OCI-LY3 (cell line): Measurements from ENCODE around the gene GRIA3.

ENCODE experiments used
- H2AFZ ChIP-seq: fragments of 200-600, 300-600 bp; shearing (Covaris generic); 2 replicates; pipeline ENCODE4 v1.6.0; 2014; ENCODE audit warnings: antibody characterized with exemption, low read depth, low read length
- H3K27ac ChIP-seq: fragments of 200-600, 300-600 bp; sonication (generic); 2 replicates; pipeline ENCODE4 v1.5.1; 2014; ENCODE audit warnings: mild to moderate bottlenecking, low read length, moderate library complexity, mixed read lengths
- H3K27me3 ChIP-seq: fragments of 200-600, 300-600 bp; sonication (generic); 2 replicates; pipeline ENCODE4 v1.6.1; 2014; ENCODE audit warnings: low read depth, low read length, mixed read lengths
- H3K36me3 ChIP-seq: fragments of 200-600, 300-600 bp; sonication (generic); replicated peaks from 2 replicates; pipeline ENCODE3; 2014; ENCODE audit warnings: low read depth, low read length, mixed read lengths
- H3K4me1 ChIP-seq: fragments of 300-600, 200-600 bp; sonication (generic); 2 replicates; pipeline ENCODE4 v1.6.1; 2014; ENCODE audit warnings: low read length, mixed read lengths
- H3K4me2 ChIP-seq: fragments of 200-600, 300-600 bp; sonication (generic); 2 replicates; pipeline ENCODE4 v1.6.1; 2014; ENCODE audit warnings: low read length, mixed read lengths
- H3K4me3 ChIP-seq: fragments of 300-600, 200-600 bp; sonication (generic); 2 replicates; pipeline ENCODE4 v1.5.1; 2014; ENCODE audit warnings: antibody characterized with exemption, mild to moderate bottlenecking, low read length, moderate library complexity
- H3K79me2 ChIP-seq: fragments of 300-600, 200-600 bp; shearing (Covaris generic); 2 replicates; pipeline ENCODE4 v1.6.1; 2014; ENCODE audit warnings: mild to moderate bottlenecking, low read length, mixed read lengths
- H3K9ac ChIP-seq: fragments of 300-600, 200-600 bp; shearing (Covaris generic); 2 replicates; pipeline ENCODE4 v1.6.0; 2014; ENCODE audit warnings: mild to moderate bottlenecking, low read length, moderate library complexity
- H3K9me3 ChIP-seq: fragments of 200-600, 300-600 bp; shearing (Covaris generic); 2 replicates; pipeline ENCODE4 v1.6.1; 2014; ENCODE audit warnings: low read length, mixed read lengths; ENCODE audit not compliant: insufficient read depth
- H4K20me1 ChIP-seq: fragments of 200-600, 300-600 bp; sonication (generic); 2 replicates; pipeline ENCODE4 v1.6.1; 2016; ENCODE audit warnings: low read length, mixed read lengths; ENCODE audit not compliant: insufficient read depth
- EZH2phosphoT487 ChIP-seq: fragments of 200-600 bp; shearing (Covaris generic); IDR thresholded peaks from 2 replicates; pipeline ENCODE4 v1.6.1; 2018; ENCODE audit warnings: antibody characterized with exemption, mixed run types, low read depth
- TF ChIP-seq, protein P1 (sequence below): fragments of 200-600, 300-600 bp; sonication (generic); IDR thresholded peaks from 2 replicates; pipeline ENCODE4 v1.5.1; 2014; ENCODE audit warnings: antibody characterized with exemption, low read length, low read depth

GRIA3 gene

DNA sequence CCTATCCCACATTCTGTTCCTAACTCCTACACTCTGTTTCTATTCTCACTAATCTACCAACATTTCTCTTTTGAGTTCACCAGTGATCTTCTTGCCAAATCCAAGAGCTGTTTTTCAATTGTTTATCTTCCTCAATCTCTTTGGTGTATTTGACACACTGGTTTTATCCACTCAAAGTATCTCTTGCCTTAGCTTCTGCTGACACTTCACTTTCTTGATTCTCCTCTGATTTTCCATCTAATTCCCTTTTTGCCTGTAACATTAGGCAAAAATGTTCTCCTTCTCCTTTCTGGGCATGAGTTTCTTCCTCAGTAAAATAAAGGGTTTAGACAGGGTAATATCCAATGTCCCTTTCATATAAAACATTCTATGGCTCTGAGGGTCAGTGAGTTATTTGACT, 26.2 kb downstream of the GRIA3 start:
- no peaks in the 10 kb centered on the region for H3K79me2 ChIP-seq
- H3K27me3 ChIP-seq: no peaks in the 10 kb centered on the region
- H3K9ac ChIP-seq: no peak overlapping the region
- H3K9me3 ChIP-seq: no peaks in the 10 kb centered on the region
- H4K20me1 ChIP-seq: no peaks in the 10 kb centered on the region
- TF ChIP-seq EZH2phosphoT487: no peak
- TF ChIP-seq, protein P1, sequence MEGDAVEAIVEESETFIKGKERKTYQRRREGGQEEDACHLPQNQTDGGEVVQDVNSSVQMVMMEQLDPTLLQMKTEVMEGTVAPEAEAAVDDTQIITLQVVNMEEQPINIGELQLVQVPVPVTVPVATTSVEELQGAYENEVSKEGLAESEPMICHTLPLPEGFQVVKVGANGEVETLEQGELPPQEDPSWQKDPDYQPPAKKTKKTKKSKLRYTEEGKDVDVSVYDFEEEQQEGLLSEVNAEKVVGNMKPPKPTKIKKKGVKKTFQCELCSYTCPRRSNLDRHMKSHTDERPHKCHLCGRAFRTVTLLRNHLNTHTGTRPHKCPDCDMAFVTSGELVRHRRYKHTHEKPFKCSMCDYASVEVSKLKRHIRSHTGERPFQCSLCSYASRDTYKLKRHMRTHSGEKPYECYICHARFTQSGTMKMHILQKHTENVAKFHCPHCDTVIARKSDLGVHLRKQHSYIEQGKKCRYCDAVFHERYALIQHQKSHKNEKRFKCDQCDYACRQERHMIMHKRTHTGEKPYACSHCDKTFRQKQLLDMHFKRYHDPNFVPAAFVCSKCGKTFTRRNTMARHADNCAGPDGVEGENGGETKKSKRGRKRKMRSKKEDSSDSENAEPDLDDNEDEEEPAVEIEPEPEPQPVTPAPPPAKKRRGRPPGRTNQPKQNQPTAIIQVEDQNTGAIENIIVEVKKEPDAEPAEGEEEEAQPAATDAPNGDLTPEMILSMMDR: no peak
- H2AFZ ChIP-seq: no peak overlapping the region
- H3K4me2 ChIP-seq: no peak overlapping the region
- H3K36me3 ChIP-seq: no peaks in the 10 kb centered on the region
- no peaks in the 10 kb centered on the region for H3K4me1 ChIP-seq
- H3K4me3 ChIP-seq: no peak overlapping the region
- H3K27ac ChIP-seq: no peak overlapping the region

DNA sequence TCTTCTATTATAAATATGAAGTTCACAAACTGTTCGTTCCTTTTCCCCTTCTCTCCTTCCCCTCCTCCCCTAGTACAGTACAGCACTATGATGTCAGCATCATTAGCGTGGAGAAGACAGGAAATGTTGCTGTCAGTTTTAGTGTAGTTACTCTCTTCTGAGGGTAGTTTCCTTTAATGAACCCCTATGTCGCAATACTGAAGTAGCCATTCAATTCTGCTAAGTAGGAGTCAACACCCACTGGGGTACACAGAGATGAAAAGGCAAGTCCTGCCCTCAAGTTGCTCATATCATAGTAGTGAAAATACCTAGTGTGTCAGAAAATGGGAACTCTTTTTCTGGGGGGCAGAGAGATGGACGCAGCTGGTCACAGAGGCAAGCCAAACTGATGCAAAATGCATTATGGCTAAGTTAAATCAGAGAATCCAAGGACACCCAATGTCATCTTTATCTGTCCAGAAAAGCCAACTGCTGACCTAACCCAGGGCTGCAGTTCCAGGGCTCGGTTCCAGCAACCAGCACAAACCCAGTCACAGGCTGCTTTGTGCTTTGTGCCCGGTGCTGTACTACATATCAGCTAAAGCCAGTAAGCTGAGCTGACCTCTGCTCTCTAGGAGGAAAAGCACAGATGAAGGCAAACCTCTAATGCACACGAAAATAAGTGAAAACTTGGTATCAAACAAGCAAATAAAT, 31.5 kb downstream of the GRIA3 start:
- Histone ChIP-seq H3K79me2 (no peaks in the 10 kb centered on the region), H3K27ac (no peak overlapping the region), H3K27me3 (no peaks in the 10 kb centered on the region), H2AFZ (no peak overlapping the region), H3K4me2 (no peak overlapping the region), H3K36me3 (no peaks in the 10 kb centered on the region), H3K4me3 (no peak overlapping the region), H3K9ac (no peak overlapping the region), H3K4me1 (no peaks in the 10 kb centered on the region), H4K20me1 (no peaks in the 10 kb centered on the region), H3K9me3 (no peaks in the 10 kb centered on the region)
- TF ChIP-seq EZH2phosphoT487: no peak
- TF ChIP-seq, protein P1: no peak

DNA sequence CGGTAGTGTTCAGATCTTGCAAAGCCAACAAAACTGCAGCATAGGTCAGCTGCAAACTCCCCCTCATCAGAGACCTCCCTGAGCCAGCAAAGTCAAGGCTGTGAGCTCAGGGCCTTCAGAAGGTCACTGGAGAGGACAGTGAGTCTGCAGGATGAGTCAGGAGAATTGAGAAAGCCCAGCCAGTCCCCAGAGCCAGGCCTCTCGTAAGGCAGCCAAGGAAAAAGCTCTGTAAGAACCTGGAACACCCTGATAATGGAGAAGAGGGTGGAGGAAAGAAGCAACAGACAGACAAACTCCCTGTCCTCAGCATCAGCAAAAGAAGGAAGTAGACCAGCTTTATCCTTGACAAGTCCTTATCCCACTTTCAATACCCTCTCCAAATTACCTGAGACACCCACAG, 33.0 kb downstream of the GRIA3 start:
- no peak overlapping the region for H3K4me2 ChIP-seq

DNA sequence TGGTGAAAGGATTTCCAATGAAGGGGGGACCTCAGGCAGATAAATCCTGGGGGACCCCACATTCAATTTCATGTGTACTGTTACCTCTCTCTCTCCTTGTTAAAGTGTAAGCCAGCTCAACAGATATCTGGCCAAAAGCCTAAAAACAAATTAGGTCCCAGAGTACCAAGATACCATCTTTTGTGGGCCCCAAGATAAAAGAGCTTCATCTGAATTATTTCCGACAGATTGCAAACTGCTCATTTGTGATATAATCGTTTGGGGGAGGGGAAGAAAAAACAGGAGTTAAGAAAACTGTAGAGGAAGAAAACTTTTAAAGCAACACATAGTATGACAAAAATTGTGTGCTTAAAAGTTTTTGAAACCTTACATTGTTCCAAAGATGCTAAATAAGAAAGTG, 33.6 kb downstream of the GRIA3 start:
- TF ChIP-seq, protein P1: no peak
- TF ChIP-seq EZH2phosphoT487: no peak
- no peaks in the 10 kb centered on the region for H3K27me3 ChIP-seq
- no peaks in the 10 kb centered on the region for H3K9me3 ChIP-seq
- H3K4me2 ChIP-seq: no peak overlapping the region
- H4K20me1 ChIP-seq: no peaks in the 10 kb centered on the region
- no peaks in the 10 kb centered on the region for H3K4me1 ChIP-seq
- no peak overlapping the region for H3K27ac ChIP-seq
- H3K9ac ChIP-seq: no peak overlapping the region
- H2AFZ ChIP-seq: no peak overlapping the region
- H3K4me3 ChIP-seq: no peak overlapping the region
- no peaks in the 10 kb centered on the region for H3K79me2 ChIP-seq
- H3K36me3 ChIP-seq: no peaks in the 10 kb centered on the region

More for the DNA sequence above, 33.0 kb downstream of the GRIA3 start:
- H3K79me2 ChIP-seq: no peaks in the 10 kb centered on the region
- no peaks in the 10 kb centered on the region for H3K36me3 ChIP-seq
- no peaks in the 10 kb centered on the region for H3K27me3 ChIP-seq
- H3K9me3 ChIP-seq: no peaks in the 10 kb centered on the region
- no peak overlapping the region for H3K9ac ChIP-seq
- no peaks in the 10 kb centered on the region for H3K4me1 ChIP-seq
- H3K4me3 ChIP-seq: no peak overlapping the region
- H3K27ac ChIP-seq: no peak overlapping the region
- TF ChIP-seq EZH2phosphoT487: no peak
- TF ChIP-seq, protein P1: no peak
- no peak overlapping the region for H2AFZ ChIP-seq
- no peaks in the 10 kb centered on the region for H4K20me1 ChIP-seq
